Skeletal muscle tissue (tissue), 4 donors: ENCODE results near the gene KRT32. TPM values are rescaled to one million over a fixed set of nuclear protein-coding genes. Genes with fewer than 3 reads are reported as not detected.

Experiments used
- H3K27ac ChIP-seq: one replicate; pipeline ENCODE4 v1.7.0; 2013; ENCODE audit warnings: mild to moderate bottlenecking, low read depth, low read length, inconsistent platforms
- H3K27me3 ChIP-seq, 3 donors: one replicate each; pipeline ENCODE4 v1.7.0; 2013; ENCODE audit warnings: low read length in 3 of 3; ENCODE audit not compliant: control insufficient read depth in 3 of 3, insufficient read depth in 3 of 3
- H3K36me3 ChIP-seq, 3 donors: one replicate each; pipeline ENCODE4 v1.7.0; 2013; ENCODE audit warnings: low read length in 3 of 3; ENCODE audit not compliant: control insufficient read depth in 3 of 3, insufficient read depth in 3 of 3
- H3K4me1 ChIP-seq, 3 donors: one replicate each; pipeline ENCODE4 v1.7.0; 2013; ENCODE audit warnings: low read length in 3 of 3, mild to moderate bottlenecking in 3 of 3; ENCODE audit not compliant: control insufficient read depth in 3 of 3, insufficient read depth in 3 of 3
- H3K4me3 ChIP-seq, 3 donors: one replicate each; pipeline ENCODE4 v1.7.0; 2013; ENCODE audit warnings: low read length in 3 of 3
- H3K9ac ChIP-seq, 3 donors: one replicate each; pipeline ENCODE4 v1.7.0; 2013; ENCODE audit warnings: low read length in 3 of 3, mild to moderate bottlenecking in 3 of 3, moderate library complexity in 2 of 3, low read depth in 1 of 3
- H3K9me3 ChIP-seq, 3 donors: one replicate each; pipeline ENCODE4 v1.7.0; 2013; ENCODE audit warnings: low read length in 3 of 3; ENCODE audit not compliant: control insufficient read depth in 3 of 3
- total RNA-seq: library from RNA; depleted of rRNA; stranded (reverse); fragments of >200 nt; gene quantifications from one replicate; pipeline ENCODE4 v1.2.3, GENCODE V29; 2014
- donor health status: Osteomylitis.

Gene KRT32
- total RNA-seq, 1 donor from 2014 or later = not detected

DNA sequence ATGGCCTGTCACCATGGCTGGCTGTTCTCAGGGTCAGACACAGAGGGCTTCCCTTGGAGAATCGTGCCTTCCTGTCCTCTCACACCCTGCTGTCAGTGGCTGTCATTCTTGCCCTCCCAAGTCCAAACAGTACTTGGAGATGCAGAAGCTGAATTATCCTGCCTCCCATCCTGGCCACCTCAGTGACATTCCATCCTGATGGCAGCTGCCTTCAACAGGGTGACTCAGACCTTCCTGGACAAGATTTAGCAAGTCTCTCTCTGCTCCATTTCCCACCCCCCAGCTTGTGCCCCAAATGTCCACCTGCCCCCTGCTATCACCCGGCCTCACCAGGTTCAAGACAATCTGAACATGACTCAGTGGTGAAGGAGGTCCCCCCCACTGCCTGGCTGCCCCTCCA is 27.3 kb upstream of the KRT32 start:
- H3K9ac ChIP-seq = no peak overlapping the region
- H3K27ac ChIP-seq = no peak overlapping the region
- peaks cover 6 to 15% (median 14%) of the 10 kb centered on the region in 3 donors for H3K4me1 ChIP-seq
- no peaks in the 10 kb centered on the region for H3K9me3 ChIP-seq
- peaks cover 0 to 8% (median 2%) of the 10 kb centered on the region in 3 donors for H3K27me3 ChIP-seq
- no peaks in the 10 kb centered on the region for H3K36me3 ChIP-seq
- no peak overlapping the region for H3K4me3 ChIP-seq

DNA sequence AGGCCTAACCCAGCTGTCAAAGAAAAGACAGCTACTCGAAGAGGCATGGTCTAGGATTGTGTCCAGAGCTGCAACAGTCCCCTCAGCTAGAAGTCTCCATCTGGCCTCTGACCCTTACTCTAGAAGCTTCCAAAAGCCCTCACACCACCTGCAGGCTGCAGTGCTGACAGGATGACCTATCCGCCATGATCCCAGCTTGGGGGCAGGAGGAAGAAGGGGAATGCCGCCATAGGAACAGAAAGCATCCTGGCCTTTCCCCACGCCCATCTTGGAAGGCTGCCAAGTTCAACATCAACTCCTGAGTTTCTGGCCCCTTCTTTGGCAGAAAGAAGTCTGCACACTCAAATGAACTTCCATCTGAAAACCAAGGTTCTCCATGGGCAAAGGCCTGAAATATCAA is 25.6 kb upstream of the KRT32 start:
- H3K4me3 ChIP-seq = no peak overlapping the region
- peaks cover 6 to 15% (median 14%) of the 10 kb centered on the region in 3 donors for H3K4me1 ChIP-seq
- H3K9ac ChIP-seq = no peak overlapping the region
- peaks cover 0 to 7% (median 4%) of the 10 kb centered on the region in 3 donors for H3K27me3 ChIP-seq
- H3K9me3 ChIP-seq = no peaks in the 10 kb centered on the region
- H3K36me3 ChIP-seq = no peaks in the 10 kb centered on the region
- peak overlapping the region; percentile 45 for H3K27ac ChIP-seq

GRCh38 chr17:41492351-41492750 is 25.2 kb upstream of the KRT32 start:
- Histone ChIP-seq H3K27me3 (peaks cover 0 to 9% (median 4%) of the 10 kb centered on the region in 3 donors), H3K27ac (peak overlapping the region; percentile 45), H3K4me1 (peaks cover 6 to 15% (median 14%) of the 10 kb centered on the region in 3 donors), H3K9me3 (no peaks in the 10 kb centered on the region), H3K36me3 (no peaks in the 10 kb centered on the region), H3K9ac (no peak overlapping the region), H3K4me3 (no peak overlapping the region)

DNA sequence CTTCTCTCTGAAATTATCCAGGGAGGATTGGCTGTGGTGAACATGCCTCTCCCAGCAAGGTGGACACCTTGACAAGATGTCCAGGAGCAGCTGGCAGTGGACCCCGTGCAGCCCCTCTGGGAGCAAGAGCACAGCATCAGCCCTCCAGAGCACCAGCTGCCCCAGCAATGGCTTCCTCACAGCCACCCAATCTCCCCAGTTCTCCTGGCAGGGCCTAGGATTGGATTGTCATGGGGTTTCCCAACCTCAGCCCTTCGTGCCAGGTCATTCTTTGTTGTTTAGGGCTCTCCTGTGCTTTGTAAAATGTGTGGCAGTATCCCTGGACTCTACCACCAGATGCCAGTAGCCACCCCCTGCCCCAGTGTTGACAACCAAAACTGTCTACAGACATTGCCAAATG is 24.3 kb upstream of the KRT32 start:
- Histone ChIP-seq H3K9ac (no peak overlapping the region), H3K27me3 (peaks cover 0 to 13% (median 4%) of the 10 kb centered on the region in 3 donors), H3K27ac (no peak overlapping the region), H3K4me3 (no peak overlapping the region), H3K4me1 (peaks cover 6 to 15% (median 14%) of the 10 kb centered on the region in 3 donors), H3K36me3 (no peaks in the 10 kb centered on the region), H3K9me3 (no peaks in the 10 kb centered on the region)

DNA sequence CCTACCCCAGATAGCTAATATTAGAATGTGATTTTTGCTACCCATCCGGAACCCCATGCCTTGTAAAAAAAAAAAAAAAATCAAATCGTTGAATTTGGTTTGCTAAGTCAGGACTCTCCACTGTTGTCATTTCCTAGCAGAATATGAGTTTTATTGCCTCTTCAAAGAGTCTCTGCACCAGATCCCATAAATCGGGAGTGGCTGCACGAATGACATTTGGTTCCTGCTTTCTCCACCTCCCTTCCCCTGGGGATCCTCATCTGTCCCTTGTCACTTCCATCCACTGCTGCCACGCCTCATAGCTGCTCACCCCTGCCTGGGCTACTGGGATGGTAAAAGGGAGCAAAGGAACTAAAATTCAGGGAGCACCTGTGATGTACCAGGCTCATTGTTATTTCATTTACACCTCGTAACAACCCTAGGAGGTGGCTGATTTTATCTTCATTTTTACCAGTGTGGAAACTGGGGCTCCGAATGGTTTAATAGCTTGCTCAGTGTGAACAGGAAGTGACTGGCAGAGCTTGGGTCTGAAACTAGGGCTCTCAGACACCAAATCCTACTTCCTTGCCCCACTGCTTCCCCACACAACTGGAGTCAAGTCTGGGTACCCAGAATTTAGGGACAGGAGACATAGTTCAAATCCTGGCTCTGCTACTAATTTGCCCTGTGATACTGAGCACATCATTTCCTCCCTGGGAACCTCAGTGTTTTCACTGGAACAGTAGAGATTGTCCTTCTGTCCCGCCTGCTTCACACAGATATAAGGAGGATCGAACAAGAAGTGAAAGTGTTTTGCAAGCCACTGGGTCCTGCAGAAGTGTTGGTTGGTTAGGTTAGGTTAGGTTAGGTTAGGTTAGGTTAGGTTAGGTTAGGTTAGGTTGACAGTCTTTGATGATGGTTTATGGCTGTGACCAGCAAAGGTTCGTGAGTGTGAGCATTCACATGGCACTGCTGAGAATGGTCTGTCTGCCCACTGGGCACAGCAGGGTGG is 23.1 kb upstream of the KRT32 start:
- H3K9me3 ChIP-seq = no peaks in the 10 kb centered on the region
- no peaks in the 10 kb centered on the region for H3K36me3 ChIP-seq
- H3K9ac ChIP-seq = no peak overlapping the region
- peaks cover 0 to 15% (median 4%) of the 10 kb centered on the region in 3 donors for H3K27me3 ChIP-seq
- no peak overlapping the region for H3K27ac ChIP-seq
- H3K4me3 ChIP-seq = no peak overlapping the region
- peaks cover 6 to 15% (median 14%) of the 10 kb centered on the region in 3 donors for H3K4me1 ChIP-seq

DNA sequence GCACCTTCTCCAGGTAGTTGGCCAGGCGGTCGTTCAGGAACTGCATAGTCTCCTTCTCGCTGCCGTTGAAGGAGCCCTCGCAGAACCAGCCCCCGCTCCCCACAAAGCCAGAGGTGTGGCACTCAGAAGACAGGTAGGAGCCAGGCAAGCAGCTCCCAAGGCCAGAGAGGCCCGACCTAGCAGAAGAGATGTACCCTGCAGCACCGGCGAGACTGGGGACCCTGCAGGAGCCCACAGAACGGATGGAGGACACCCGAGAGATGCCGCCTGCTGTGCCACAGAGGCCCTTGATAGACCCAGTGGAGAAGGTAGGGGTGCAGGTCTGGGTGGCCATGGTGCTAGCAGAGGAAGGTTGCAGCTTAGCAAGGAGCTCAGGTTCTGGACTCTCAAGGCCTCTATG is 22.3 kb upstream of the KRT32 start, which contains the start of gene KRT36:
TSS of gene KRT36 (minus strand) at position 380 of the 400 bp plus-strand sequence. CDS start at position 334, 46 bp downstream.
- Histone ChIP-seq H3K4me1 (peaks cover 6 to 13% (median 10%) of the 10 kb centered on the region in 3 donors), H3K27me3 (peaks cover 0 to 15% (median 4%) of the 10 kb centered on the region in 3 donors), H3K9me3 (no peaks in the 10 kb centered on the region), H3K4me3 (no peak within 1 kb of the TSS), H3K27ac (no peak within 1 kb of the TSS), H3K9ac (no peak within 1 kb of the TSS), H3K36me3 (no peaks in the 10 kb centered on the region)

GRCh38 chr17:41486809-41487530 is 19.8 kb upstream of the KRT32 start:
- H3K4me3 ChIP-seq = no peak overlapping the region
- no peak overlapping the region for H3K27ac ChIP-seq
- no peaks in the 10 kb centered on the region for H3K36me3 ChIP-seq
- H3K9me3 ChIP-seq = no peaks in the 10 kb centered on the region
- peaks cover 0 to 19% (median 4%) of the 10 kb centered on the region in 3 donors for H3K27me3 ChIP-seq
- H3K4me1 ChIP-seq = no peaks in the 10 kb centered on the region
- no peak overlapping the region for H3K9ac ChIP-seq

DNA sequence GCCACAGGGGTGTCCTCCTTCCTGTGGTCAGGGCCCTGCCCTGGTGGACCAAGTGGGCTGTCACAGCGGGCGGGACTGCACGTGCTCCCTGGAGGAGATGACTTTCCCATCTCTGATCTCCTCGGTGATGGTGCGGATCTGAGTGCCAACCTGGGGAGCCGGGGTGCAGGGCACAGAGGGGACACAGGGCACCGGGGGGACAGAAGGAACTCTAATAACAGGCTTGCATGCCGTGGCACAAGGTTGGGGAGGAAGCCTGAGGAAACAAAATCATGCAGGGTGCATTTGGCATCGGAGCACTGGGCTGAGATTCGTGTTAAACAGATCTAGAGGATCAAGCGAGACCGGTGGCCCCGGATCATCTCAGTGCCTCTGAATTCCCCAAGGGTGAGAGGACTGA is 19.1 kb upstream of the KRT32 start:
- Histone ChIP-seq H3K27ac (no peak overlapping the region), H3K9me3 (no peaks in the 10 kb centered on the region), H3K9ac (no peak overlapping the region), H3K4me3 (no peak overlapping the region), H3K4me1 (no peaks in the 10 kb centered on the region), H3K36me3 (no peaks in the 10 kb centered on the region), H3K27me3 (peaks cover 0 to 19% (median 4%) of the 10 kb centered on the region in 3 donors)

GRCh38 chr17:41484920-41485904 is 18.0 kb upstream of the KRT32 start:
- no peaks in the 10 kb centered on the region for H3K36me3 ChIP-seq
- no peak overlapping the region for H3K27ac ChIP-seq
- H3K4me3 ChIP-seq = no peak overlapping the region
- H3K9me3 ChIP-seq = no peaks in the 10 kb centered on the region
- H3K27me3 ChIP-seq = peaks cover 0 to 19% (median 4%) of the 10 kb centered on the region in 3 donors
- no peaks in the 10 kb centered on the region for H3K4me1 ChIP-seq
- H3K9ac ChIP-seq = no peak overlapping the region
